Lung (tissue), 12 donors: ENCODE results near the gene EFNA4. TPM values are rescaled to one million over a fixed set of nuclear protein-coding genes. Genes with fewer than 3 reads are reported as not detected.

Experiments used
- ATAC-seq: fragments of 200-7000 bp; cut with Tn5 transposase; one replicate; pipeline ENCODE4 v1.9.1; 2020; ENCODE audit warnings: moderate number of reproducible peaks; ENCODE audit not compliant: insufficient read depth, low FRiP score
- DNase-seq, 3 donors: peaks; one replicate each; pipeline ENCODE4 v3.0.0-alpha.2; 2013 to 2017
- H3K27ac ChIP-seq, 2 donors: one replicate each; pipeline ENCODE4 v1.5.1; 2013; ENCODE audit warnings: mild to moderate bottlenecking in 2 of 2, moderate library complexity in 2 of 2, control low read depth in 1 of 2, inconsistent platforms in 1 of 2, low read depth in 1 of 2, low read length in 1 of 2
- H3K27me3 ChIP-seq, 3 donors: one replicate each; pipeline ENCODE4 v1.5.1; 2013; ENCODE audit warnings: low read length in 2 of 3; ENCODE audit not compliant: control insufficient read depth in 3 of 3, insufficient read depth in 3 of 3
- H3K36me3 ChIP-seq, 4 donors: one replicate each; pipeline ENCODE4 v1.5.1; 2013; ENCODE audit warnings: low read length in 4 of 4, mild to moderate bottlenecking in 1 of 4, moderate library complexity in 1 of 4; ENCODE audit not compliant: control insufficient read depth in 4 of 4, insufficient read depth in 4 of 4
- H3K4me1 ChIP-seq, 5 donors: one replicate each; pipeline ENCODE4 v1.5.1; 2013; ENCODE audit warnings: low read length in 5 of 5, mild to moderate bottlenecking in 2 of 5, moderate library complexity in 1 of 5; ENCODE audit not compliant: control insufficient read depth in 5 of 5, insufficient read depth in 5 of 5
- H3K4me3 ChIP-seq: one replicate; pipeline ENCODE4 v1.5.1; 2013; ENCODE audit warnings: mild to moderate bottlenecking, control low read depth, moderate library complexity
- H3K9ac ChIP-seq, 2 donors: one replicate each; pipeline ENCODE4 v1.5.1; 2013; ENCODE audit warnings: low read length in 2 of 2, control low read depth in 1 of 2; ENCODE audit not compliant: insufficient read depth in 1 of 2
- H3K9me3 ChIP-seq, 4 donors: one replicate each; pipeline ENCODE4 v1.5.1; 2013; ENCODE audit warnings: low read length in 3 of 4, mild to moderate bottlenecking in 1 of 4, moderate library complexity in 1 of 4; ENCODE audit not compliant: control insufficient read depth in 4 of 4, insufficient read depth in 3 of 4
- WGBS, 2 donors: extraction: QIAGEN DNeasy Blood & Tissue Kit; methylation state at CpG; one replicate each; pipeline ENCODE4 v1.1.7; 2013; 5-methylcytosine and 5-hydroxymethylcytosine counted together
- polyA plus RNA-seq, 2 donors: library from polyadenylated mRNA; stranded (reverse); fragments of 200-250 nt; gene quantifications; one replicate each; pipeline ENCODE4 v1.2.1, GENCODE V29; 2013
- total RNA-seq, 2 donors: library from RNA; depleted of rRNA in 1 of 2; stranded (reverse); fragments of >200 nt in 1 of 2; gene quantifications; one replicate each; pipeline ENCODE4 v1.2.1, GENCODE V29; 2014 to 2021
- TF ChIP-seq, protein P1 (sequence below): IDR thresholded peaks from 2 replicates; pipeline ENCODE4 v1.5.1; 2012; ENCODE audit warnings: mild to moderate bottlenecking; ENCODE audit errors: control extremely low read depth, extremely low read depth
- donor health status: control.
- donor health status: control.
- donor health status: Bipolar disorder and iron deficiency.
- donor health status: healthy.
- donor health status: DM: yes; HTN: yes; CAD: no.

The EFNA4 gene
- total and polyA plus RNA-seq, 4 donors: 8.3 to 13.4 (median 10.2) TPM

- Histone ChIP-seq H3K36me3 (no peaks in the 10 kb centered on the region), H3K27me3 (peaks cover 0 to 3% (median 0%) of the 10 kb centered on the region in 3 donors), H3K9me3 (no peaks in the 10 kb centered on the region), H3K4me3 (no peak overlapping the region), H3K9ac (no peak overlapping the region), H3K4me1 (peaks cover 0 to 7% (median 3%) of the 10 kb centered on the region in 5 donors), H3K27ac (no peak overlapping the region)
- TF ChIP-seq, protein P1, sequence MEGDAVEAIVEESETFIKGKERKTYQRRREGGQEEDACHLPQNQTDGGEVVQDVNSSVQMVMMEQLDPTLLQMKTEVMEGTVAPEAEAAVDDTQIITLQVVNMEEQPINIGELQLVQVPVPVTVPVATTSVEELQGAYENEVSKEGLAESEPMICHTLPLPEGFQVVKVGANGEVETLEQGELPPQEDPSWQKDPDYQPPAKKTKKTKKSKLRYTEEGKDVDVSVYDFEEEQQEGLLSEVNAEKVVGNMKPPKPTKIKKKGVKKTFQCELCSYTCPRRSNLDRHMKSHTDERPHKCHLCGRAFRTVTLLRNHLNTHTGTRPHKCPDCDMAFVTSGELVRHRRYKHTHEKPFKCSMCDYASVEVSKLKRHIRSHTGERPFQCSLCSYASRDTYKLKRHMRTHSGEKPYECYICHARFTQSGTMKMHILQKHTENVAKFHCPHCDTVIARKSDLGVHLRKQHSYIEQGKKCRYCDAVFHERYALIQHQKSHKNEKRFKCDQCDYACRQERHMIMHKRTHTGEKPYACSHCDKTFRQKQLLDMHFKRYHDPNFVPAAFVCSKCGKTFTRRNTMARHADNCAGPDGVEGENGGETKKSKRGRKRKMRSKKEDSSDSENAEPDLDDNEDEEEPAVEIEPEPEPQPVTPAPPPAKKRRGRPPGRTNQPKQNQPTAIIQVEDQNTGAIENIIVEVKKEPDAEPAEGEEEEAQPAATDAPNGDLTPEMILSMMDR: no peak
- DNase-seq (no peak), ATAC-seq (no peak)
- WGBS, 2 donors: 86 to 89% methylated on average over 7 of the region's 7 CpGs
Measured at GRCh38 chr1:155099331-155099730, 35.8 kb downstream of the EFNA4 start.

- H3K4me3 ChIP-seq: no peak overlapping the region
- peaks cover 0 to 3% (median 0%) of the 10 kb centered on the region in 5 donors for H3K4me1 ChIP-seq
- H3K36me3 ChIP-seq: no peaks in the 10 kb centered on the region
- H3K9me3 ChIP-seq: no peaks in the 10 kb centered on the region
- WGBS, 2 donors: 85 to 91% methylated on average over 9 of the region's 9 CpGs
- TF ChIP-seq, protein P1: no peak
- no peak overlapping the region for H3K9ac ChIP-seq
- ATAC-seq (no peak), DNase-seq (no peak)
- H3K27me3 ChIP-seq: no peaks in the 10 kb centered on the region
- H3K27ac ChIP-seq: no peak overlapping the region
Measured at GRCh38 chr1:155103325-155103724, 39.8 kb downstream of the EFNA4 start.

GRCh38 chr1:155104605-155105534, 41.3 kb downstream of the EFNA4 start:
- Histone ChIP-seq H3K27ac (peak overlapping the region in 1 of 2 donors; percentile 37), H3K9ac (no peak overlapping the region), H3K27me3 (no peaks in the 10 kb centered on the region), H3K9me3 (no peaks in the 10 kb centered on the region), H3K4me1 (peaks cover 0 to 3% (median 0%) of the 10 kb centered on the region in 5 donors), H3K4me3 (no peak overlapping the region), H3K36me3 (no peaks in the 10 kb centered on the region)
- ATAC-seq (no peak), DNase-seq (no peak)
- TF ChIP-seq, protein P1: no peak
- WGBS, 2 donors: 71 to 87% methylated on average over 7 of the region's 7 CpGs
